Gastrocnemius medialis (tissue), 4 donors: Measurements from ENCODE around the gene PAGR1. TPM values are rescaled to one million over a fixed set of nuclear protein-coding genes. Genes with fewer than 3 reads are reported as not detected.

Experiments used
- ATAC-seq, 2 donors: fragments of 150-250 bp; one replicate each; pipeline ENCODE4 v1.9.1; 2016
- DNase-seq, 2 donors: peaks; one replicate each; pipeline ENCODE4 v3.0.0-alpha.2; 2019
- H3K27ac ChIP-seq, 4 donors: fragments of 200-600 bp; sonication (generic); 1 replicate in 1 of 4; 2 replicates in 3 of 4; pipeline ENCODE4 v1.5.1; 2016 to 2018; ENCODE audit warnings: mild to moderate bottlenecking in 2 of 4, moderate library complexity in 1 of 4
- H3K27me3 ChIP-seq, 3 donors: fragments of 200-600 bp; sonication (generic) in 2 of 3; 1 replicate in 1 of 3; 2 replicates in 2 of 3; pipeline versions ENCODE4 v1.5.1 to v1.6.0; 2016 to 2019; ENCODE audit warnings: mild to moderate bottlenecking in 1 of 3, moderate library complexity in 1 of 3
- H3K36me3 ChIP-seq, 2 donors: fragments of 200-600 bp; sonication (generic) in 1 of 2; one replicate each; pipeline ENCODE4 v1.5.1; 2017 to 2018
- H3K4me1 ChIP-seq, 2 donors: fragments of 200-600 bp; sonication (generic) in 1 of 2; one replicate each; pipeline ENCODE4 v1.5.1; 2016 to 2017; ENCODE audit warnings: mild to moderate bottlenecking in 2 of 2
- H3K4me3 ChIP-seq, 4 donors: fragments of 200-600 bp; sonication (generic) in 3 of 4; 1 replicate in 1 of 4; 2 replicates in 3 of 4; pipeline ENCODE4 v1.5.1; 2016 to 2019; ENCODE audit warnings: mild to moderate bottlenecking in 2 of 4
- H3K9me3 ChIP-seq, 3 donors: fragments of 200-600 bp; sonication (generic) in 2 of 3; 1 replicate in 1 of 3; 2 replicates in 2 of 3; pipeline ENCODE4 v1.5.1; 2016 to 2019
- CTCF ChIP-seq, 5 experiments: fragments of 450-650 bp in 3 of 5; fragments of 200-600 bp in 2 of 5; sonication (generic) in 2 of 5; IDR thresholded peaks in 4 of 5; conservative IDR thresholded peaks in 1 of 5; 1 replicate in 4 of 5; 2 replicates in 1 of 5; pipeline ENCODE4 v1.5.1; 2016 to 2019; ENCODE audit warnings: antibody characterized with exemption in 5 of 5, mild to moderate bottlenecking in 3 of 5, moderate library complexity in 3 of 5
- POLR2A ChIP-seq, 2 donors: fragments of 450-650 bp; IDR thresholded peaks; one replicate each; pipeline ENCODE4 v1.6.1; 2017; ENCODE audit warnings: antibody characterized with exemption in 2 of 2, mild to moderate bottlenecking in 2 of 2, moderate library complexity in 2 of 2
- in situ Hi-C, 4 donors: fragments of 200-750 bp; cut with MboI; loops; one replicate each; pipeline versions ENCODE4 v1.15.0 to v1.8.0; 2017; ENCODE audit warnings: low sequenced_read_pairs in 4 of 4
- intact Hi-C: fragments of 100-400 bp; cut with DNase I; formaldehyde crosslinking; loops from one replicate; pipeline ENCODE4 v1.15.1; 2023; ENCODE audit warnings: low total_unique reads
- total RNA-seq, 4 donors: library from RNA; depleted of rRNA; stranded (reverse); fragments of >200 nt; gene quantifications; one replicate each; pipeline versions ENCODE4 v1.1.0 to v1.2.3, GENCODE V29; 2016

PAGR1 gene
- total RNA-seq, 4 donors from 2014 or later: 15.5 to 29.2 (median 21.7) TPM

GRCh38 chr16:29834079-29834478 lies 18.1 kb downstream of the PAGR1 start:
- peaks cover 0 to 61% of the 10 kb centered on the region in 2 donors for H3K36me3 ChIP-seq
- no peaks in the 10 kb centered on the region for H3K9me3 ChIP-seq
- no peak overlapping the region for H3K4me3 ChIP-seq
- intact Hi-C loops: no loop called here
- DNase-seq (no peak), ATAC-seq (no peak)
- H3K27me3 ChIP-seq: no peaks in the 10 kb centered on the region
- no peaks in the 10 kb centered on the region for H3K4me1 ChIP-seq
- TF ChIP-seq CTCF (IDR thresholded peaks at IDR 0.05 in 4 of 5, conservative IDR thresholded peaks at IDR 0.05 in 1 of 5) (no peak), POLR2A (IDR thresholded peaks at IDR 0.05) (no peak)
- no peak overlapping the region for H3K27ac ChIP-seq
- in situ Hi-C loops: no loop called here

- Histone ChIP-seq H3K27me3 (no peaks in the 10 kb centered on the region), H3K4me3 (no peak overlapping the region), H3K4me1 (no peaks in the 10 kb centered on the region), H3K36me3 (peaks cover 0 to 67% of the 10 kb centered on the region in 2 donors), H3K9me3 (no peaks in the 10 kb centered on the region), H3K27ac (no peak overlapping the region)
- in situ Hi-C loops: no loop called here
- ATAC-seq: no peak
- intact Hi-C loops: no loop called here
- DNase-seq: no peak
- no peak for TF ChIP-seq POLR2A (IDR thresholded peaks at IDR 0.05)
- no peak for TF ChIP-seq CTCF (IDR thresholded peaks at IDR 0.05 in 4 of 5, conservative IDR thresholded peaks at IDR 0.05 in 1 of 5)
These were observed 20.0 kb downstream of the PAGR1 start for GRCh38 chr16:29835926-29836325.

- intact Hi-C loops: no loop called here
- no peak for ATAC-seq
- Histone ChIP-seq H3K27me3 (no peaks in the 10 kb centered on the region), H3K9me3 (no peaks in the 10 kb centered on the region), H3K27ac (no peak overlapping the region), H3K4me1 (no peaks in the 10 kb centered on the region), H3K36me3 (peaks cover 0 to 65% of the 10 kb centered on the region in 2 donors), H3K4me3 (no peak overlapping the region)
- TF ChIP-seq CTCF (IDR thresholded peaks at IDR 0.05 in 4 of 5, conservative IDR thresholded peaks at IDR 0.05 in 1 of 5): no peak
- TF ChIP-seq POLR2A (IDR thresholded peaks at IDR 0.05): no peak
- no peak for DNase-seq
- in situ Hi-C loops: no loop called here
These were observed 20.7 kb downstream of the PAGR1 start for GRCh38 chr16:29836623-29837022.

GRCh38 chr16:29837841-29838240 lies 21.9 kb downstream of the PAGR1 start:
- H3K27ac ChIP-seq: no peak overlapping the region
- H3K4me1 ChIP-seq: no peaks in the 10 kb centered on the region
- intact Hi-C loops (no loop called here), in situ Hi-C loops (no loop called here)
- ATAC-seq (no peak), DNase-seq (no peak)
- H3K27me3 ChIP-seq: no peaks in the 10 kb centered on the region
- TF ChIP-seq POLR2A (IDR thresholded peaks at IDR 0.05) (no peak), CTCF (IDR thresholded peaks at IDR 0.05 in 4 of 5, conservative IDR thresholded peaks at IDR 0.05 in 1 of 5) (no peak)
- H3K36me3 ChIP-seq: peaks cover 0 to 77% of the 10 kb centered on the region in 2 donors
- no peaks in the 10 kb centered on the region for H3K9me3 ChIP-seq
- H3K4me3 ChIP-seq: no peak overlapping the region

- no peaks in the 10 kb centered on the region for H3K9me3 ChIP-seq
- H3K4me1 ChIP-seq: no peaks in the 10 kb centered on the region
- no peaks in the 10 kb centered on the region for H3K27me3 ChIP-seq
- DNase-seq: no peak
- TF ChIP-seq POLR2A (IDR thresholded peaks at IDR 0.05): no peak
- ATAC-seq: no peak
- peaks cover 0 to 75% of the 10 kb centered on the region in 2 donors for H3K36me3 ChIP-seq
- no peak overlapping the region for H3K27ac ChIP-seq
- intact Hi-C loops (no loop called here), in situ Hi-C loops (loop anchor here in 2 of 4 donors (10.0 kb wide), 1 partner anchor 145 kb away; no protein-coding TSS in a partner anchor)
- no peak overlapping the region for H3K4me3 ChIP-seq
These were observed 23.9 kb downstream of the PAGR1 start for GRCh38 chr16:29839822-29840221.
